OCI-LY1 (cell line): ENCODE measurements around the gene FBXO4.

Experiments
- CTCF ChIP-seq: fragments of 200-600 bp; sonication (generic), shearing (Covaris generic); IDR thresholded peaks from 2 replicates; pipeline ENCODE4 v1.5.1; 2017; ENCODE audit warnings: mild to moderate bottlenecking, antibody characterized with exemption, low read length, moderate library complexity, mixed read lengths
- EZH2 ChIP-seq: fragments of 200-600 bp; sonication (generic), shearing (Covaris generic); IDR thresholded peaks from 2 replicates; pipeline ENCODE4 v1.8.0; 2017; ENCODE audit warnings: borderline replicate concordance, mixed run types, mild to moderate bottlenecking, antibody characterized with exemption, low read length, moderate library complexity, mixed read lengths

- TF ChIP-seq CTCF (no peak), EZH2 (no peak)
Observed at GRCh38 chr5:41908374-41909079, 16.6 kb upstream of the FBXO4 start.
